HEK293 (cell line): Measurements from ENCODE around the gene CYP27B1.
"Not testable (repeated sequence)": the region's sequence is repeated elsewhere in the genome, so short reads cannot be mapped to it uniquely, and the experiment has no call there.

Experiments used
- CTCF ChIA-PET: fragments of 350-600 bp; formaldehyde crosslinking; extraction: SDS; loops from one replicate; lab custom pipeline; 2021; ENCODE audit warnings: antibody characterized with exemption; lab: Yijun Ruan, JAX
- POLR2A ChIA-PET: fragments of 300-600 bp; formaldehyde crosslinking; extraction: SDS; loops from one replicate; lab custom pipeline; 2020; ENCODE audit warnings: antibody characterized with exemption, inconsistent platforms; lab: Yijun Ruan, JAX
- H3K27ac ChIP-seq: fragments of 200-500 bp; sonication (Bioruptor generic); 2 replicates; pipeline ENCODE4 v1.5.1; 2014; ENCODE audit warnings: low read depth, low read length, control low read depth, inconsistent platforms; ENCODE audit errors: extremely low read depth
- H3K36me3 ChIP-seq, 2 experiments: fragments of 200-500 bp in 1 of 2; sonication (Bioruptor generic) in 1 of 2; 1 replicate in 1 of 2; 2 replicates in 1 of 2; pipeline ENCODE4 v1.5.1; 2014 to 2017; ENCODE audit warnings: inconsistent platforms in 2 of 2, low read length in 2 of 2; ENCODE audit not compliant: control insufficient read depth in 2 of 2, insufficient read depth in 1 of 2
- H3K4me1 ChIP-seq: fragments of 200-500 bp; sonication (Bioruptor generic); 2 replicates; pipeline ENCODE4 v1.5.1; 2014; ENCODE audit warnings: mild to moderate bottlenecking, low read length, inconsistent platforms; ENCODE audit not compliant: control insufficient read depth, insufficient read depth
- H3K4me3 ChIP-seq: 2 replicates; pipeline ENCODE4 v1.5.1; 2011; ENCODE audit warnings: low read depth, mild to moderate bottlenecking, control low read depth, low read length, moderate library complexity
- H3K9me3 ChIP-seq: fragments of 200-500 bp; sonication (Bioruptor generic); 2 replicates; pipeline ENCODE4 v1.5.1; 2014; ENCODE audit warnings: low read depth, low read length, inconsistent platforms; ENCODE audit not compliant: control insufficient read depth, insufficient read depth
- MZF1 ChIP-seq: fragments of 450-650 bp; formaldehyde crosslinking; IDR thresholded peaks from 2 replicates; pipeline ENCODE4 v1.5.1; 2017; ENCODE audit warnings: missing biosample characterization, missing genetic modification characterization, borderline replicate concordance
- RBAK ChIP-seq: fragments of 450-650 bp; formaldehyde crosslinking; IDR thresholded peaks from 2 replicates; pipeline ENCODE4 v1.5.1; 2016; ENCODE audit warnings: missing biosample characterization, missing genetic modification characterization
- REPIN1 ChIP-seq: fragments of 450-650 bp; formaldehyde crosslinking; IDR thresholded peaks from 2 replicates; pipeline ENCODE4 v1.5.1; 2017; ENCODE audit warnings: missing biosample characterization, missing genetic modification characterization, low read depth
- ZFP37 ChIP-seq: fragments of 450-650 bp; formaldehyde crosslinking; IDR thresholded peaks from 2 replicates; pipeline ENCODE4 v1.5.1; 2016; ENCODE audit warnings: missing biosample characterization, missing genetic modification characterization
- ZNF157 ChIP-seq: fragments of 450-650 bp; formaldehyde crosslinking; IDR thresholded peaks from 2 replicates; pipeline ENCODE4 v1.5.1; 2016; ENCODE audit warnings: missing biosample characterization, missing genetic modification characterization
- ZNF248 ChIP-seq: fragments of 450-650 bp; formaldehyde crosslinking; IDR thresholded peaks from 2 replicates; pipeline ENCODE4 v1.5.1; 2017; ENCODE audit warnings: missing biosample characterization, missing genetic modification characterization
- ZNF311 ChIP-seq: fragments of 450-650 bp; formaldehyde crosslinking; IDR thresholded peaks from 2 replicates; pipeline ENCODE4 v1.5.1; 2017; ENCODE audit warnings: missing biosample characterization, missing genetic modification characterization, borderline replicate concordance
- ZNF391 ChIP-seq: fragments of 450-650 bp; formaldehyde crosslinking; IDR thresholded peaks from 2 replicates; pipeline ENCODE4 v1.5.1; 2016; ENCODE audit warnings: low read depth, missing biosample characterization, missing genetic modification characterization, borderline replicate concordance
- ZNF433 ChIP-seq: fragments of 450-650 bp; formaldehyde crosslinking; IDR thresholded peaks from 2 replicates; pipeline ENCODE4 v1.5.1; 2016; ENCODE audit warnings: missing biosample characterization, missing genetic modification characterization, low read depth
- ZNF48 ChIP-seq: fragments of 450-650 bp; formaldehyde crosslinking; IDR thresholded peaks from 2 replicates; pipeline ENCODE4 v1.5.1; 2016; ENCODE audit warnings: missing biosample characterization, missing genetic modification characterization
- ZNF501 ChIP-seq: fragments of 450-650 bp; formaldehyde crosslinking; IDR thresholded peaks from 2 replicates; pipeline ENCODE4 v1.5.1; 2016; ENCODE audit warnings: missing biosample characterization, missing genetic modification characterization
- ZNF629 ChIP-seq: fragments of 450-650 bp; formaldehyde crosslinking; IDR thresholded peaks from 2 replicates; pipeline ENCODE4 v1.5.1; 2017; ENCODE audit warnings: missing biosample characterization, missing genetic modification characterization
- ZNF639 ChIP-seq: fragments of 450-650 bp; formaldehyde crosslinking; IDR thresholded peaks from 2 replicates; pipeline ENCODE4 v1.5.1; 2016; ENCODE audit warnings: missing biosample characterization, missing genetic modification characterization
- ZNF664 ChIP-seq: fragments of 450-650 bp; formaldehyde crosslinking; IDR thresholded peaks from 2 replicates; pipeline ENCODE4 v1.5.1; 2016; ENCODE audit warnings: missing biosample characterization, missing genetic modification characterization
- ZNF707 ChIP-seq: fragments of 450-650 bp; formaldehyde crosslinking; IDR thresholded peaks from 2 replicates; pipeline ENCODE4 v1.5.1; 2016; ENCODE audit warnings: missing biosample characterization, missing genetic modification characterization
- ZNF837 ChIP-seq: fragments of 450-650 bp; formaldehyde crosslinking; IDR thresholded peaks from 2 replicates; pipeline ENCODE4 v1.5.1; 2016; ENCODE audit warnings: missing biosample characterization, missing genetic modification characterization
- ZSCAN5A ChIP-seq: fragments of 450-650 bp; formaldehyde crosslinking; IDR thresholded peaks from 2 replicates; pipeline ENCODE4 v1.5.1; 2016; ENCODE audit warnings: missing biosample characterization, missing genetic modification characterization
- TF ChIP-seq, protein P1 (sequence below): fragments of 450-650 bp; IDR thresholded peaks from 2 replicates; pipeline ENCODE4 v1.5.1; 2018; ENCODE audit warnings: missing biosample characterization, missing genetic modification characterization

CYP27B1 gene

DNA sequence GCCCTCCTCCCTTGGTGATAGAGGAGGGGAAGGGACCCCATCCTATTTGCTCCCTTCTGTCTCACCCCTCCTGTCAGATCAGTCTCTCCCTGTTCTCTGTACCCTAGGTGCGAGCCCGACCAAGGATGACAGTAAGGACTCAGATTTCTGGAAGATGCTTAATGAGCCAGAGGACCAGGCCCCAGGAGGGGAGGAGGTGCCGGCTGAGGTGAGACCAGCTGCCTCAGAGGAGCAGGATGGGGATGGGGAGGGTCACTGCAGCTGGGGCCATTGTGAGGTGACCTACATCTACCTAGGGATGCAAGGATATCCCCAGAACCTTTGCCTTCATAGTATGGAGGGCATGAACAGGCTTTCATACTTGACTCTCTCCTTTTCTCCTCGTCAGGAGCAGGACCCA, 50.6 kb downstream of the CYP27B1 start (continued):
- no peak for TF ChIP-seq ZNF629 (tag by site-specific recombination)
- TF ChIP-seq ZNF433: no peak
- no peak for TF ChIP-seq ZNF248
- TF ChIP-seq ZNF48: no peak
- TF ChIP-seq ZNF664 (tag by site-specific recombination): no peak
- TF ChIP-seq ZNF837 (tag by site-specific recombination): no peak
- TF ChIP-seq ZNF311 (tag by site-specific recombination): no peak
- TF ChIP-seq ZNF157: no peak
- no peak for TF ChIP-seq ZNF501 (tag by site-specific recombination)
- TF ChIP-seq, all 188 proteins: peak for 0

GRCh38 chr12:57715786-57716185, 51.1 kb downstream of the CYP27B1 start:
- CTCF ChIA-PET: interaction anchor here (0.7 to 1.9 kb wide), 2 partner anchors 11 to 315 kb away, joined by 4 to 7 read pairs; no protein-coding TSS in a partner anchor
- no peaks in the 10 kb centered on the region for H3K4me1 ChIP-seq
- TF ChIP-seq ZNF707 (tag by site-specific recombination) (no peak), ZNF391 (tag by site-specific recombination) (no peak)
- TF ChIP-seq, protein P1, sequence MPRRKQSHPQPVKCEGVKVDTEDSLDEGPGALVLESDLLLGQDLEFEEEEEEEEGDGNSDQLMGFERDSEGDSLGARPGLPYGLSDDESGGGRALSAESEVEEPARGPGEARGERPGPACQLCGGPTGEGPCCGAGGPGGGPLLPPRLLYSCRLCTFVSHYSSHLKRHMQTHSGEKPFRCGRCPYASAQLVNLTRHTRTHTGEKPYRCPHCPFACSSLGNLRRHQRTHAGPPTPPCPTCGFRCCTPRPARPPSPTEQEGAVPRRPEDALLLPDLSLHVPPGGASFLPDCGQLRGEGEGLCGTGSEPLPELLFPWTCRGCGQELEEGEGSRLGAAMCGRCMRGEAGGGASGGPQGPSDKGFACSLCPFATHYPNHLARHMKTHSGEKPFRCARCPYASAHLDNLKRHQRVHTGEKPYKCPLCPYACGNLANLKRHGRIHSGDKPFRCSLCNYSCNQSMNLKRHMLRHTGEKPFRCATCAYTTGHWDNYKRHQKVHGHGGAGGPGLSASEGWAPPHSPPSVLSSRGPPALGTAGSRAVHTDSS: no peak
- TF ChIP-seq, all 188 proteins: peak for 0
- no peak overlapping the region for H3K4me3 ChIP-seq
- peaks cover 12 to 54% of the 10 kb centered on the region in 2 experiments; a peak in 2 of 3 replicates for H3K36me3 ChIP-seq
- H3K9me3 ChIP-seq: no peaks in the 10 kb centered on the region
- POLR2A ChIA-PET: no interaction called here
- H3K27ac ChIP-seq: no peak overlapping the region

DNA sequence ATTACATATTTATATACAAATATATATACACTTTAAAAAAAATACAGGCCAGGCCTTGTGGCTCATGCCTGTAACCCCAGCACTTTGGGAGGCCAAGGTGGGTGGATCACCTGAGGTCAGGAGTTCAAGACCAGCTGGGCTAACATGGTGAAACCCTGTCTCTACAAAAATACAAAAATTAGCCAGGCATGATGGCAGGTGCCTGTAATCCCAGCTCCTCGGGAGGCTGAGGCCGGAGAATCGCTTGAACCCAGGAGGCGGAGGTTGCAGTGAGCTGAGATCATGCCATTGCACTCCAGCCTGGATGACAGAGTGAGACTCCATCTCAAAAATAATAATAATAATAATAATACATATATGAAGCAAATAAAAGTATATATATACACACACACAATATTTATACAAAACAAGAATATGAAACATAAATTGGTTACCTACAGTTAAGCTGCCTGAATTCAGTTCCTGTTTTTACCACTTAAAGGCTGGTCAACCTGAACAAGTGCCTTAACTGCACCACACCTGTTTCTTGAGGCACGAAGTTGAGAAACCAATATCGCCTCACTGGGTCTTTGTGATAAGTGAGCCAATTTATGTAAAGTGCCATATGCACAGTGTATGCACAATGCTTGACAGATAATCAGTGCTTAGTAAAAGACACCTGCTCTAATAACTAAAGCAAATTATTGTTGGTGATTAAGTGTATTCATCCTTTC, 51.7 kb downstream of the CYP27B1 start:
- H3K4me3 ChIP-seq, POLR2A ChIA-PET, H3K27ac ChIP-seq, H3K9me3 ChIP-seq, H3K4me1 ChIP-seq: not testable (repeated sequence)
- CTCF ChIA-PET: interaction anchor here (0.7 kb wide), 1 partner anchor 314 kb away, joined by 4 read pairs; no protein-coding TSS in a partner anchor
- H3K36me3 ChIP-seq: peaks cover 15 to 48% of the 10 kb centered on the region in 2 experiments; a peak in 2 of 3 replicates

DNA sequence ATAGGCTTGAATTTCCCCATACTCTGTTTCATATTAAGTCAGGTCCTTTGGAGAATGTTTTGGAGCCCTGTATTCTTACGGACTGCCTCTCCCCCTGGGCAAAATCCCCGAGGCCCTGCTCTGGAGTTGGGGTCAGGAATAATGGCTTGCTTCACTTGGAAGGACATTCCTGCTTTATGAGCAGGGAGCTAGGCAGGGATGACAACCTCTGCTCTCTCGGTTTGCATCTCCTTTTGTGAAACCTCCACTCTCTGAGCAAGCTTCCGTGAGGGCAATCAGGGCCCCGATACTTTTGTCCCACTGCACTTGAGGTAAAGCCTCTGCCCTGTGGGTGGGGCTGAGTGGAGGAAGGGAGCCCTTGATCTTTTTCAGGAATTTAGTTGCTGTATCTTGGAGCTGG, 53.7 kb downstream of the CYP27B1 start:
- ChIA-PET POLR2A (interaction anchor here (0.7 kb wide), 1 partner anchor 182 kb away, joined by 3 read pairs; no protein-coding TSS in a partner anchor), CTCF (interaction anchor here (0.7 to 1.8 kb wide), 4 partner anchors 13 to 130 kb away, joined by 3 to 8 read pairs (median 4); no protein-coding TSS in a partner anchor)

More for the DNA sequence above, 53.7 kb downstream of the CYP27B1 start:
- H3K27ac ChIP-seq: no peak overlapping the region
- no peaks in the 10 kb centered on the region for H3K9me3 ChIP-seq
- H3K4me1 ChIP-seq: no peaks in the 10 kb centered on the region
- H3K36me3 ChIP-seq: peaks cover 17 to 28% of the 10 kb centered on the region in 2 experiments; a peak in 2 of 3 replicates
- TF ChIP-seq ZNF639 (no peak), REPIN1 (tag by site-specific recombination) (no peak), MZF1 (tag by site-specific recombination) (no peak), RBAK (no peak), ZSCAN5A (tag by site-specific recombination) (no peak), ZFP37 (tag by site-specific recombination) (no peak)
- TF ChIP-seq, all 188 proteins: peak for 0
- no peak overlapping the region for H3K4me3 ChIP-seq
